ENCODE results near the gene SPSB4.

Gene SPSB4

GRCh38 chr3:141167681-141168080, 116.5 kb downstream of the SPSB4 start:
- no peak for DNase-seq

GRCh38 chr3:141170678-141171295, 119.6 kb downstream of the SPSB4 start:
- DNase-seq = no peak

- DNase-seq = no peak
Measured at GRCh38 chr3:141174674-141175073, 123.5 kb downstream of the SPSB4 start.

- DNase-seq = no peak
Measured at GRCh38 chr3:141176775-141177174, 125.6 kb downstream of the SPSB4 start.

GRCh38 chr3:141178026-141178425, 126.9 kb downstream of the SPSB4 start:
- DNase-seq = no peak

GRCh38 chr3:141178551-141178950, 127.4 kb downstream of the SPSB4 start:
- DNase-seq = no peak

GRCh38 chr3:141179983-141180382, 128.8 kb downstream of the SPSB4 start:
- no peak for DNase-seq

GRCh38 chr3:141181196-141181595, 130.0 kb downstream of the SPSB4 start:
- DNase-seq = no peak

- no peak for DNase-seq
Measured at GRCh38 chr3:141181819-141182218, 130.7 kb downstream of the SPSB4 start.

- DNase-seq = no peak
Measured at GRCh38 chr3:141183606-141184005, 132.5 kb downstream of the SPSB4 start.

GRCh38 chr3:141184430-141184829, 133.3 kb downstream of the SPSB4 start:
- DNase-seq = no peak

GRCh38 chr3:141191097-141191749, 140.1 kb downstream of the SPSB4 start:
- no peak for DNase-seq

GRCh38 chr3:141192345-141192744, 141.2 kb downstream of the SPSB4 start:
- DNase-seq = peak; percentile 94

GRCh38 chr3:141193066-141193830, 142.1 kb downstream of the SPSB4 start:
- no peak for DNase-seq
